ACC112 (cell line): Measurements from ENCODE around the gene SLC27A1.

Experiments
- H2AFZ ChIP-seq: fragments of 200-600 bp; sonication (generic); one replicate; pipeline ENCODE4 v1.6.0; 2017; ENCODE audit warnings: antibody characterized with exemption, low read length; ENCODE audit not compliant: unreplicated experiment
- H3K27ac ChIP-seq: fragments of 200-600 bp; sonication (generic); 2 replicates; pipeline ENCODE4 v1.5.1; 2014; ENCODE audit warnings: low read depth, mild to moderate bottlenecking, antibody characterized with exemption, low read length, moderate library complexity
- H3K27me3 ChIP-seq: fragments of 200-600 bp; sonication (generic); 2 replicates; pipeline ENCODE4 v1.6.1; 2014; ENCODE audit warnings: mild to moderate bottlenecking, antibody characterized with exemption, low read length, moderate library complexity, mixed read lengths; ENCODE audit not compliant: insufficient read depth
- H3K36me3 ChIP-seq: fragments of 200-600 bp; sonication (generic); 2 replicates; pipeline ENCODE4 v1.6.1; 2016; ENCODE audit warnings: mild to moderate bottlenecking, antibody characterized with exemption, low read length, moderate library complexity, mixed read lengths; ENCODE audit not compliant: insufficient read depth
- H3K4me1 ChIP-seq: fragments of 200-600 bp; sonication (generic); one replicate; pipeline ENCODE4 v1.6.1; 2016; ENCODE audit warnings: low read length, mixed read lengths; ENCODE audit not compliant: insufficient read depth, unreplicated experiment, control insufficient read depth
- H3K4me3 ChIP-seq: fragments of 200-600 bp; sonication (generic); 2 replicates; pipeline ENCODE4 v1.5.1; 2014; ENCODE audit warnings: mild to moderate bottlenecking, low read depth, low read length
- H3K79me2 ChIP-seq: fragments of 200-600 bp; sonication (generic); one replicate; pipeline ENCODE4 v1.6.0; 2016; ENCODE audit warnings: low read length; ENCODE audit not compliant: control insufficient read depth, unreplicated experiment, insufficient read depth

SLC27A1 gene

GRCh38 chr19:17457616-17458015 lies 12.7 kb upstream of the SLC27A1 start:
- Histone ChIP-seq H2AFZ (no peak overlapping the region), H3K4me1 (no peaks in the 10 kb centered on the region), H3K27ac (no peak overlapping the region), H3K79me2 (no peaks in the 10 kb centered on the region), H3K36me3 (no peaks in the 10 kb centered on the region), H3K27me3 (peaks cover 17% of the 10 kb centered on the region; the same call in 1 of the 2 replicates), H3K4me3 (no peak overlapping the region)

- H2AFZ ChIP-seq = no peak overlapping the region
- H3K27me3 ChIP-seq = peaks cover 17% of the 10 kb centered on the region; the same call in 1 of the 2 replicates
- H3K79me2 ChIP-seq = no peaks in the 10 kb centered on the region
- no peaks in the 10 kb centered on the region for H3K4me1 ChIP-seq
- H3K36me3 ChIP-seq = no peaks in the 10 kb centered on the region
- H3K4me3 ChIP-seq = no peak overlapping the region
- H3K27ac ChIP-seq = no peak overlapping the region
Measured at GRCh38 chr19:17458970-17459369, 11.4 kb upstream of the SLC27A1 start.

- Histone ChIP-seq H3K27ac (no peak within 1 kb of the TSS), H3K27me3 (peaks cover 4% of the 10 kb centered on the region; the same call in 1 of the 2 replicates), H3K36me3 (no peaks in the 10 kb centered on the region), H3K4me3 (no peak within 1 kb of the TSS), H3K4me1 (no peaks in the 10 kb centered on the region), H3K79me2 (no peaks in the 10 kb centered on the region), H2AFZ (no peak within 1 kb of the TSS)
Measured at GRCh38 chr19:17460372-17461230, 9.7 kb upstream of the SLC27A1 start, which contains the start of gene NXNL1. TSS of gene NXNL1 (minus strand) at chr19:17460926. CDS start at chr19:17460869, 57 bp downstream.

GRCh38 chr19:17466487-17466850 lies 3.9 kb upstream of the SLC27A1 start:
- no peaks in the 10 kb centered on the region for H3K79me2 ChIP-seq
- H2AFZ ChIP-seq = no peak overlapping the region
- no peaks in the 10 kb centered on the region for H3K27me3 ChIP-seq
- no peak overlapping the region for H3K4me3 ChIP-seq
- H3K36me3 ChIP-seq = no peaks in the 10 kb centered on the region
- H3K27ac ChIP-seq = no peak overlapping the region
- H3K4me1 ChIP-seq = peaks cover 4% of the 10 kb centered on the region

- H3K36me3 ChIP-seq = no peaks in the 10 kb centered on the region
- peaks cover 4% of the 10 kb centered on the region for H3K4me1 ChIP-seq
- H3K4me3 ChIP-seq = no peak overlapping the region
- H3K27me3 ChIP-seq = no peaks in the 10 kb centered on the region
- no peaks in the 10 kb centered on the region for H3K79me2 ChIP-seq
- H2AFZ ChIP-seq = no peak overlapping the region
- H3K27ac ChIP-seq = no peak overlapping the region
Measured at GRCh38 chr19:17467471-17468301, 2.6 kb upstream of the SLC27A1 start.

- peaks cover 8% of the 10 kb centered on the region for H3K4me1 ChIP-seq
- no peak overlapping the region for H3K27ac ChIP-seq
- H2AFZ ChIP-seq = peak overlapping the region; percentile 3
- H3K36me3 ChIP-seq = no peaks in the 10 kb centered on the region
- H3K27me3 ChIP-seq = no peaks in the 10 kb centered on the region
- no peaks in the 10 kb centered on the region for H3K79me2 ChIP-seq
- H3K4me3 ChIP-seq = peak overlapping the region; percentile 87
Measured at GRCh38 chr19:17468302-17469091, 1.8 kb upstream of the SLC27A1 start.

GRCh38 chr19:17469092-17469480 lies 1.2 kb upstream of the SLC27A1 start:
- Histone ChIP-seq H3K4me3 (peak overlapping the region; percentile 87), H3K4me1 (peaks cover 8% of the 10 kb centered on the region), H3K36me3 (no peaks in the 10 kb centered on the region), H3K79me2 (no peaks in the 10 kb centered on the region), H3K27me3 (no peaks in the 10 kb centered on the region), H3K27ac (peak overlapping the region; percentile 52; the same call in 1 of the 2 replicates), H2AFZ (peak overlapping the region; percentile 3)

GRCh38 chr19:17469481-17470067 lies 750 bp upstream of the SLC27A1 start:
- Histone ChIP-seq H3K4me3 (peak overlapping the region; percentile 87), H3K27ac (peak overlapping the region; percentile 52), H2AFZ (peak overlapping the region; percentile 94), H3K36me3 (no peaks in the 10 kb centered on the region), H3K4me1 (peaks cover 8% of the 10 kb centered on the region), H3K79me2 (no peaks in the 10 kb centered on the region), H3K27me3 (no peaks in the 10 kb centered on the region)

- Histone ChIP-seq H2AFZ (no peak overlapping the region), H3K4me3 (peak overlapping the region; percentile 87), H3K36me3 (no peaks in the 10 kb centered on the region), H3K79me2 (no peaks in the 10 kb centered on the region), H3K27ac (no peak overlapping the region), H3K4me1 (peaks cover 8% of the 10 kb centered on the region), H3K27me3 (no peaks in the 10 kb centered on the region)
Measured at GRCh38 chr19:17471410-17472125, 1.2 kb downstream of the SLC27A1 start.
